Measurements from ENCODE around the gene VWF.

The VWF gene

DNA sequence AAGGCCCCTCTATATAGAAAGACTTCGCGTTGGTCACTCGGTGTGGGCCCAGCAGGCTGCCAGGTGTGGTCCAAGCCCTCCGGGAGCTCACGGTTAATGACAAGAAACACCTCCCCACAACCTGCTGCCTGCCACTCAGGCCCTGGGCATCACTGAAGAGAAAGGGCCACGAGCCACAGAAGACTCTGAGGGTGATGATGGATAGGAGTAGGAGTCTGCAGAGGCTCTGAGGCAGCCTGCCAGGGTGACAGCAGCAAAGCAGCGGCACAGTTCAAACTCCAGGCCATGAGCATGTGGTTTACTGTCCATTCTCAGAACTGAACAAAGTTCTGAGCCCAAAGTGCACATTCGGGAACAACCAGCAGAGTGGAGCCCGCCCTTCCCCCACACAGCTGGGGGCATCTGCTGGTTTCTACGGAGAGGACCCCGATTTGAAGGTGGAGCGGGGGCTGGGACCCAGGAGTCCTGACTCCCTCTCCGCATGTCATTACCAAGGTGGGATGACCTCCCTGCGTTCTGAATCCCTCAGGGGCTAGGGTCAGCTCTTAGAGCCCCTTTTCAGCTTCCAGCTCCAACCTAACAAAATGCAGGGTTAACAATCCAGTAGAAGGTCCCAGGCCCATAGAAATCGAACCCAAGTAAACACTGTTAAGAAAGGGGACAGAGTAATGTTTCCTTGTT lies 65.8 kb downstream of the VWF start:
- DNase-seq (ENCODE audit: low spot score): no peak

DNA sequence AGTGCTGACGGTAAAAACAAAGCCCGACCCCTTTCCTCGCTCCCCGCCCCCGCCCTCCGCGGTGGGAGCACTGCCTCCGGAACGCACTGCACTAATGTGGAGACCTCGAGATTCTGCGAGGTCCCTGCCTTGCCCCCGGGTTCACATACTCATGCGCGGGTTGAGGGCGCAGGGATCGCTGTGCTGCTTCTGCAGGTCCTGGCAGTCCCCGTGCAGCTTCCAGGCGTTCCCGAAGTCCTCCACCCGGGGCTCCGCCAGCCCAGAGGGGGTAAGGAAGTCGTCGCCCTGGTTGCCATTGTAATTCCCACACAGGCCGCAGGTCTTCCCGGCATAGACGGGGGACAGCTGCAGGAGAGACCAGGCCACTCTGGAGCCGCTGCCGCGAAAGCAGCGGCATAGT lies 66.8 kb downstream of the VWF start:
- no peak for DNase-seq (ENCODE audit: low spot score)

DNA sequence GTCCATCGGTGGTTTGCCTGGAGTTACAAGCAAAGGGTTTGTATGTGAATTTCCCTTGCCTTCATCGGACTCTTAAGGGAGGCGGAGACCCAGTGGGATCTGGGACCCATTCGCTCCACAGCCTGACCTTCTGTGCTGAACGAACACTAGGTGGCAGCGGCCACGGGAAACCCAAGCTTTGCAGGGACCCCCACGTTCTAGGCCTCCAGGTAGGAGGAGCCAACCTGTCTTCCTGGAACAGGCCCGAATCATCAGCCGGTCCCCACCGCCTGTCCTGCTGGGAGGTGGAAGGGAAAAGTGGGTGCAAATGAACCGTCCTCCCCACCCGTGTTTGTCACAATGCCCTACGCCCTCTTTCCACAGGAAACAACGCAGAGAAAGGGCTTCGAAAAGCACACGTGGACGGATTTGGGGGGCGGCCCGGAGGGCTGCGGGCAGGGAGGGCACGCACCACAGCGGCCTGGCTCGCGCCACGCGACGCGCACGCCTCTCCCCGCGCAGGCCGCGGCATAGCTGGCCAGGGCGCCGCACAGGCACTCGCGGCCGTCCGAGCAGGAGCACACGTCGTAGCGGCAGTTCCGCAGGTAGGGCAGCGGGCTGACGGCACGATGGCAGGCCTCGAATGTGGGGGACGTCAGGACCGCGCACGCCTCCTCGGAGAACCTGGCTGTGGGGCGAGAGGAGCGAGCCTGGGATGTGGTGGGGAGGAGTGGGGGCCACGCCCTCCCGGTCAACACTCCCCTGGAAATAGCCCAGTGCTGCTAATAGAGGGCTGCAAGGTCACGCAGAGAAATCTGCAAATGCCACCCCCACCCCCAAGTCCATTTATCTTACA lies 67.8 kb downstream of the VWF start:
- no peak for DNase-seq (ENCODE audit: low spot score)

DNA sequence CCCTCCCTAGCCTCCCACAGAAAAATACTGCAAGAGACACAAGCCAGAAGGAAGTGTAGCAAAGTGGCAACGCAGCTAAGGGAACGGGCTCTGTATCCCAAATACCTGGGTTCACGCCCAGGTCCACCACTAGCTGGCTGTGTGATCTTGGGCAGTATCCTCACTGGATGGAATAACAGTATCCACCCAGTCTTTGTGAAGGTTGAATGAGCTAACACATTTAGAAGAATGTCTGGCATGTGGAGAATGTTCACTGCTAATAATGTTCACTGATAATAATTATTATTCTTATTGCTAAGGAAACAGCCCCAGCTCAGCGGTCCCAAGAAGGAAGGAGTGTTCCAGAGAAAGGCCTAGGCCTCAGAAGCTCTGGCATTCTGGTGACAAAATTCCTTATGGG lies 70.9 kb downstream of the VWF start:
- no peak for DNase-seq (ENCODE audit: low spot score)

DNA sequence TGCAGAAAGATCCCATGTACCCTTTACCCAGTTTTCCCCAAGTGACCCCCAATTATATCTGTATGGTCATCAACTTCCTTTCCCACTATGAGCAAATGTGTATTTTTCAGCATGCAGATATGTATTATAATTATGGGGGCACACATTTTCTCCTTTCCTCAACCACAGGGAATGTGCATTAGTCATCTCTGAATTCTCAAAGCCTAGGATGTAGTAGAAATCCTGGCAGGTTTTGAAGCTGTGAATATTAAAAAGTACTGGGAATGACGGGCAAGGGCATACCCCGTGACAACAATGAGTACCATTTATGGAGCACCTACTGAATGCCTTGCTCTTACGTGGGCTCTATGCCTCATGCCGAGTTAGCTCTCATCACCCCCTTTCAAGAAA lies 71.5 kb downstream of the VWF start:
- DNase-seq (ENCODE audit: low spot score): no peak

DNA sequence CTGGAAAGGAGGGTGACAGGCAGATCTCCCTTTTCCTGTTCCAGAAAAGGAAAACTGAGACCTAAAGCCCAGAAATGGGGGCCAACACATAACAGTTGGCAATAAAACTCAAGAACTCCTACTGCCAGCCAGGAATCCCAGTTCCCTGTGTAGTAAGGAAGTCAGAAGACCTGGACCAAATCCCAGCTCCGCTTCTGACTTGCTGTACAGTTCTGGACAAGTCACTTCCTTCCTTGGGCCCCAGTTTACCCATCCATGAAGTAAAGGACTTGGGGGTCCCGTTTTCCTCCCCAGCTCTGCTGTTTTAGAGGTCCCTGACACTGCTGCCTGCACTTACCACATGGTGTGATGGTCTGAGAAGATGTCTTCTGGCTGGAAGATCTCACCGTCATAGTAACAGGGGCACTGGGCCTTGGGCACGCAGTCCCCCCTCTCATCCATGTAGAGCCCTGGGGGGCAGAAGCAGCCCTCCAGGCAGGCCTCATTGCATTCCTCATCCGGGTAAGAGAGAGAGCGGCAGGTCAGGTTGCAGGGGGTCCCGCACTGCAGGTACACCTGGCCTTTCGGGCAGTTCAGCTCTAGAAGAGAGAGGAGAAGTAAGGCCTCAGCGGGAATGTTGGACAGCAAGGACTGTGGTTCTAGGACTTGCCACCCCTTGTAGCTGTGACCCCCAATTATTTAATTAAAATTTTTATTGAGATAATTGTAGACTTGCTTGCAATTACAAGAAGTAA lies 72.1 kb downstream of the VWF start:
- no peak for DNase-seq (ENCODE audit: low spot score)

DNA sequence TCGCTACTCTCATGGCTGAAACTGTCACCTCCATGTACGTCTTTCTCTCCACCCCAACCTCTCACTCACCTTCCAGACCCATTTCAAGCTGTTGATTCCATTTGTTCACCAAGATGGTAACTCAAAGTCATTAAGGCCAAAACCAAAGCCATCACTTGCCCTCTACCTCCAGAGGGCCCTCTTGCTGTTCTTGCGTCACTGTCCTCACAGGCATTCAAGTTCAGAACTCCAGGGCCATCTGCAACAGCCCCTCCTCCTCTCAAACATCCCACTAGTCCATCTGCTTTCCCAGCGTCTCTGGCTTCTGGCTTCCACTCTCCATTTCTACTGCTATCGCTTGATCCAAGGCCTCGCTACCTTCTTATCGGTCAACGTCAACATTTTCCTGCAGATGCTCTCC lies 74.5 kb downstream of the VWF start:
- no peak for DNase-seq (ENCODE audit: low spot score)

DNA sequence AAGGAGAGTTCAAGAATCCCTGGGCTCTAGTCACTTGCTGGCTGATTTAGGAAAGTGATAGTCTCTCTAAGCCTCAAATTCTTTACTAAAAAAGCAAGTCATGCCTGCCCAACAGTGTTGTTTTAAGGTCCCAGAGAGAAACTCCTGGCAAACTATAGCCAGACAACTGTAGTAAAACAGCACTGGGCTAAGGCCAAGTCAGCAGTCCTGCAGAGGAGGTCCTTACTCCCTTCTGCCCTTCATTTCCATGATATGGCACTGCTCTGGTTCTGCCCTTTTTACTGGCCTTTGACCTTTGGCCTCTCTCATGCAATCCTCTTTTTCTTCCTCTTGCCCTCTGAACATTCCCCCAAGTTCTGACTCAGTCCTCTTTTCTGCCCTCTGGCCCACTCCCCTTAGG lies 74.9 kb downstream of the VWF start:
- no peak for DNase-seq (ENCODE audit: low spot score)

DNA sequence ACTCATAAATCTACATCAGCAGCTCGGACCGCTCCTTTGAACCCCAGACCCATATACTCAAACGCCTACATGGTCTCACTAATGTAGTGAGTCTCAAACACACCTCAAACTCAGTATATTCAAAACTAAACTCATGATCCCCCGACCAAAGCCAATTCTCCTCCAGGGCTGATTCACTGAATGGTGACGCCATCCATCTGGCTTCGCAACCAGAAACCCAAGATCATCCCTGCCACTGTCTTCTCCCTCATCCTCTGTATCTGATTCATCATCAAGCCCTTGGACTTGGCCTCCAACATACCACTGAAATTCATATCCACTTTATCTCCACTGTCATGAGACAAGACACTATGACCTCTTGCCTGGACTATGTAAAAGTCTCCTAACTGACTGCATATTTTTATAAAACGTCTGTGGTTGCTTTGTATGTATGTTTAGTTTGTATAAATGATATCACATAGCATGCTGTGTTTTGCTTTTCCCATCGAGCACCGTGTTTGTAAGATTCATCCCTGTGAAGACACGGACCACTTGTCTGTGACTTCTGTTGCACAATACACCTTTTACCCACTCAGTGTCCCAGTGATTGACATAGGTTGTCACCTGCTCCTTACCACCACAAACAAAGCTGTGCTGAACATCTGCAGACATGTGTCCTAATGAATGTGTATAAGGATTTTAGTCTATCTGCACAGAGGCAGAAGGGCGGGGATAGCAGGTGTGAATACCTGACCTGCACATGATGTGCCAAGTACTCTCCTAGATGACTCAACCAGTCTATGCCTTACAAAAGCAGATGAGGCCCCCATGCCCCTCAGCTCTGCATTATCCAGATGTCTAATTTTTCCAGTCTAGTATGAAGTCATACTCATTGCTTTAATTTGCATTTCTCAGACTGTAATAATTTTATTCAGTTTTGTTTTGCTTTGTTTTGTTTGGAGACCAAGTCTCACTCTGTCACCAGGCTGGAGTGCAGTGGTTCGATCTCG lies 76.9 kb downstream of the VWF start:
- no peak for DNase-seq (ENCODE audit: low spot score)

DNA sequence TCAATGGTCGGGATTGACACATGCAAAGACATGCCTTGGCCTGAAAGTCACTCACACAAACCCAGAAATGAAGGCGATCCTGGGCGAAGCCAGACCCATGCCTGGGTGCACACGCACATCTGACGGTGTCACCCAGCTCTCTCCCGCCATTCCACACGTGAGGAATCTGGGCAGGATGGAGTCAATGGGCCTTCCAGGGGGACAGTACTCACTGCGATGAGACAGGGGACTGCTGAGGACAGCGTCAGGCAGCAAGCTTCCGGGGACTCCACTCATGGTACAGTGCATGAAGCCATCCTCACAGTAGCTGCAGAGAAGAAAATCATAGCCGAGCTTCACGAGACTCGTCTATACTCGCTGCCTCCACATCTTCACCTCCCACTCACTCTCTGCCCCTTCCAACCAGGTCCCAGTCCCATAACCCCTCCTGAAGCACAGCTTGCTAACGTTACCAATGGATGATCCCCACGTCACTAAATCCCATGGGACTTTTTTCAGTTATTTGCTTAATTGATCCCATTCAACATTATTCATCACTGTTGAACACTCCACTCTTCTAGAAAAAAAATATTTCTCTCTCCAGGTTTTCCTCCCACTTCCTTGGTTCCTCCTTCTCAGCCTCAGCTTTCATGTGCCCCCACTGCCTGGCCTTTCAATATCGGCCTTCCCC lies 77.8 kb downstream of the VWF start:
- DNase-seq (ENCODE audit: low spot score): no peak

DNA sequence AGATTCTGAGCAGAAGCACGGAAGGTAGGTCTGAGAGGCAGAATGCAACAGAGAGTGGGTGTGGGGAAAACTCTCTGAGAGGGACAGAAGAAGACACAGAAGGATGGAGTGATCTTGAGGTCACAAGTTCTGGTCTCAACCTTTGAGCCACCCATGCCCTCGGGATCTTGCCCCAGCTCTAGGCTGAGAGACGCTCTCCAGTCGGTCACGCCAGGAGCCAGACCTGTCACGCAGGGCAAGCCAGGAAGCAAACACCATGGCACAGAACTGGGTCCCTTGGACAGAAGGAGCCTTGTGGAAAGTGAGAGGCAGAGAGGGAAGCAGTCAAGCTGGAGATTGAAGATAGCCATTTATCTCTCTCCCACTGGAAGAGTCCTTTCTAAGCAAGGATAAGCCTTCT lies 79.0 kb downstream of the VWF start:
- no peak for DNase-seq (ENCODE audit: low spot score)

DNA sequence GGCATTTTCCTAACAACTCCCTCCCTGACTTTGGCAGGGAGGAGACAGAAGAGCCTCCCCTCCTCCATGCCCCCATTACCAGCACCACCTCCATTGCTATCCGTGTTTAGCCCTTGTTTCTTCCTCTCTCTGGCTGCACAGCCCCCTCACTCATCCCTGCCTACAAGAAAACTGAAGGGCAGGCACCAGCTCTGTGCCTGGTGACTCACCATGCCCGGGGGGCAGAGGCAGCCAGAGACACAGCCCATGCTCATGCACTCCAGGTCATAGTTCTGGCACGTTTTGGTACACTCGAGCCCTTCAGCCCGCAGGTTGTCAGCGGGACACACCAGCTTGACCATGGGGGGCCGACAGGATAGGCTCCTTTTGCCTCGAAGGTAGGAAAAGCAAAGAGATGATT lies 80.4 kb downstream of the VWF start:
- DNase-seq (ENCODE audit: low spot score): no peak

DNA sequence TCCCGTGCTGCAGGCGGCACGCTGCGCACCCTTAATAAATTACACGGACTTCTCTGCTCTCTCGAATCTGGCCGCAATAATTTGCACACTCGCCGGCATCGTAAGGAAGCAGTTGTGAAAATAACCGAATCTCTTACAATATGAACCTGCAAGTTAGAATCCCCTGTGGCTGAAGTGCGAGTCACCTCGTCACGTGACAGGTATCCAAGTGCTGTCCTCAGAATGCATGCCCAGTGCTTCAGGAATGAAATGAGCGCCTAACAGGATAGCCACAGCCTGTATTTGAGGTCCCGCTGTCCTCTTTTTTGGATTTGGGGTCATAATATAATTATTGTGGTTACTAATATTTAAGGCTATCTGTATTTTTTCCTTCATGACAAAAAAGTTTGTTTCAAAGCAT lies 82.0 kb downstream of the VWF start:
- no peak for DNase-seq (ENCODE audit: low spot score)

DNA sequence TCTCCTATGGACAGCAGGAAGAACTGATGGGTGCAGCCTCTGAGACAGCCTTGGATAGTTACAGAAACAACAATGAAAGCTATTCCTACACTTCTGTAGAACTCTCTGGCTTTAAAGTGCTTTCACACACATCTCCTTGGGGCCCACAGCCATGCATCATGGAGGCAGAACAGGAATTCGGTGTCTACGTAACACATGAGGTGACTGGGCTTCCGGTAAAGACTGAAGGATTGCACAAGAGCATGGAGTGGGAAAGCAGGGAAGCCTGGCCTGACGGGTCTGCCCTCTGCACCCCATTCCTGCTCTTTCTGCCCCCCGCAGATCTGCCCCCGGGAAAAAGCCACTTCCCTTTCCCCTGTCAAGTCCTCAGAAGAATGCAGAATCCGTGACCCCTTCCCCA lies 82.6 kb downstream of the VWF start:
- DNase-seq (ENCODE audit: low spot score): no peak

DNA sequence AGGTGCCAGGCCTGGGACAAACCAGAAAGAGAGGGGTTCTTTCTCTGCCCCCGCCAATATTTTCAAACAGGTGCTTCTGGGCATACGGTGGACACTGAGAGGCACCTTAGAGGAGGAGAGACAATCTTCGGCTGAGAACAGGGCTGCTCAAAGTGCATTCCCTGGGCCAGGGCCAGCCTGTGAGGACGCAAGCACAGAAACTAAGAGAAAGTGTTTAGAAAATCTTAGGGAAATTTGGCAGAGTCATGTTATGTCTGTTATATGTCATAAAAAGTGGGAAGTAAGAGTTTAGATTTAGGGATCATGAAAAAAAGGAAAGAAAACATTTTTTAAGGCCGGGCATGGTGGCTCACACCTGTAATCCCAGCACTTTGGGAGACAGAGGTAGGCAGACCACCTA lies 83.7 kb downstream of the VWF start:
- DNase-seq (ENCODE audit: low spot score): no peak

DNA sequence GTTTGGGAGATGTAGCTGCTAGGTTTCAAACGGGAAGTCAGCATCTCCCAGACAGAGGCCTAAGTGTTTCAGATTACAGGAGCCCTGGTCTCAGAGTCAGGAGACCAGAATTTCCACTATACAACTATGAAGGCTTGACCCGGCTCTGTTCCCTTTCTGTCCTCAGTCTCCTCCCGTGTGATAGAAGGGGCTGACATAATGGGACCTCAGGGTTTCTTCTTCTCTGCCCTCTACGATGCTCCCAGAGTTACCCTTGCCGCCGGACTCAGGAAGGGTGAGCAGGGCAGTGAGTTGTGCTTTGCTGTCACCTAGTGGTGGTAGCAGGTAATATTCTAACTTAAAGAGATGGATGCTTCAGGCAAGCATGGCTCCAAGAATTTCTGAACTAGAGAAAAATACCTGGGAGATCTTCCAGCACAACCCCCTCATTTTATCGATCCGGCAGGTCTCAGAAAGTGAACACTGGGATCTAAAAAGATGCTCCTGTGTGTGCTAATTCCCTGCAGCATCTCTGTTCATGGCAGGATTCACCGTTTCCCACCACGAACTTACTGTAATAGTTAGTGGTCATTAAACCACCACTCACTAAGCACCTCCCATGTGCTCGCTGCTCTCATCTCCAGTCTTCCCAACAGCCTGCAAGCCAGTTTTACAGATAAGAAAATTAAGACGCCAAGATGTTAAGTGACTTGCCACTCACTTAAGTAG lies 84.4 kb downstream of the VWF start:
- DNase-seq (ENCODE audit: low spot score): peak; percentile 79

DNA sequence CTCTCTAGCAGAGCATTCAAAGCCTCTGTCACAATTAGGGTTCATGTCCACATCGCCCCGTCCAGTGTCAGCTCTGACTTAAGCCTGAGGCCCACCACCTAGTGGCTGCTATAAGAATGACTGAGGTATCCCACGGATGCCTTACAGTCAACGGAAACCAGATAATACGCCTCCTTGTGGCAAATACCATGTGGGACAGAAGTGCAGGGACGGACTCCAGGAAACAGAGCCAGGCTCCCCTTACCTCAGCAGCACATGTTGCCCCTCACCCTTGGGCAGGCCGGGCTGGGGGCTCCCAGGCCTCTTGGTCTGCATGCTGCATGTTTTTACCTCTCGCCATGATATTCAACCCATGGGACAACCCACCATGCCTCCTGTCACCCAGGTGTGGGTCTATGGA lies 86.3 kb downstream of the VWF start:
- no peak for DNase-seq (ENCODE audit: low spot score)

DNA sequence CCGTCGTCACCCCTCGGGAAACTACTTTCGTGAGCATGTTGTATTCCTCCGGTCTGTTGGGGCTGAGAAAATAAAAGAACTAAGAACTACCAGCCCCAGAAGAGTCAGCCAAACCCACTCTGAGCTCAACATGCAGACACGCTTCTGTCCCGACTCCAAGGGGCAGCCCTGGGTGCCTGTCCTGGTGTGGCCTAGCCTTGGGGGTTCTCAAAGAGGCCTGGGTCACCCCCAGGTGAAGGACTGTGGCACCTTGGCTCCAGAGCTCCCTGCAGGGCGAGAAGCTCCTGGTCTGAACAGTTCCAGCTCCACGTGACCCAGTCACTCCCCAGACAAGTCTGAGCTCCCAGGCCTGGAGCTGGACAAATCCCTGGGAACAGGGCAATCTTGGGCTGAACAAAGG lies 87.0 kb downstream of the VWF start:
- no peak for DNase-seq (ENCODE audit: low spot score)

DNA sequence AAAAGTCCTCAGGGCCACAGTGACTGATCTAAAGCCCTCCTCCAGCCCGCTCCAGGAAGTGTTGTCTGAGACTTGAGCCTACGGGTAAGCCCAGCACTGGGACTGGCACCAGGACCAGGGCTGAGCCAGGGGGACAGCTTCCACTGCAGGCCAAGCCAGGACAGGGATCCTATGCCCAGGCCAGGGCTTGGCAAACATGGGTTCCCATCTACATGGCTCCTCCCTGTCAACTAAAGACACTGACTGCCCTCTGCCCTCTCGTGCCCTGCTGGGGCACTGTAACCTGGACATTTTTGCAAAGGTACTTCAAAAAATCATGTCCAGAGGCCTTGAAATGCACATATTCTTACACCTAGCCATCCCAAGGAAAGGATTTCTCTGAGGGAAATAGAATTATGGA lies 88.0 kb downstream of the VWF start:
- DNase-seq (ENCODE audit: low spot score): no peak

DNA sequence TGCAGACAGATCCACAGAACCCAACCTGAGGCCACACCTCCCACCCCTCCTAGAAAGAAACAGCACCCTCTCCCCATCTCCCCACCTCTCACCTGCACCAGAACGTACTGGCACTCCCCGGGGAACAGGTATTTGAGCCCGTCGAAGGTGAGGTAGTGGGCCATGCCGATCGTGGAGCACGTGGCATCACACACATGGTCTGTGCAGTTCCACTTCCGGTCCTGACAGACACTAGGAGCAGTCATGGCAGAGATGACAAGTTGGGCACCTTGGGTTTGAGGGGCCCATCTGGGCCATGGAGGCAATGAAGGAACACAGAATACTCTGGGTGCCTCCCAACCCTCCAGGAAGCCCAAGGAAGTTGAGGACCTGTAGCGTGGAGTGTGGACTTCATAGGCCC lies 89.9 kb downstream of the VWF start:
- no peak for DNase-seq (ENCODE audit: low spot score)

DNA sequence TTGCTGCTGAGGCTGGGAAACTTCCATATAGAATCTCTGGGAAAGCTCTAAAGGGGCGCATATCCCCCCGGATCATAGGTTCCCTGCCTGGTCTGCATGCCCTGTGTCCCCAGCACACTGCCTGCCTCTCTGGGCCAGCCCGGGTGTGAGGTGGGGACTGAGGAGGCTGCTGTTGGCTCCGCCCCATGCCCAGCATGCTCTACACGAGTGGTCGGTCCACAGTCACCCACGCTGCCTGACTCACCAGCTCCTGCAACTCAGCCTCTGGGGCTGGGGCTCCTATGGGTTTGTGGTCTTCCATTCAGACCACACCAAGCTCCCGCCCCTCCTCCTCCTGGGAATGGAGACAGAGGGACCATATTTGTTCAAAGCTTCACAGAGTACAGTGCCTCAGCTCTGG lies 90.9 kb downstream of the VWF start:
- no peak for DNase-seq (ENCODE audit: low spot score)

Measured in pons (tissue), 1 donor.